GM18499 (cell line): ENCODE measurements around the gene KCNK6.

Experiments
- ATAC-seq: cut with Tn5 transposase; IDR thresholded peaks from one replicate; pipeline ENCODE4 v1.9.1; 2021; ENCODE audit warnings: moderate number of reproducible peaks; ENCODE audit not compliant: insufficient read depth, unreplicated experiment

Gene KCNK6

DNA sequence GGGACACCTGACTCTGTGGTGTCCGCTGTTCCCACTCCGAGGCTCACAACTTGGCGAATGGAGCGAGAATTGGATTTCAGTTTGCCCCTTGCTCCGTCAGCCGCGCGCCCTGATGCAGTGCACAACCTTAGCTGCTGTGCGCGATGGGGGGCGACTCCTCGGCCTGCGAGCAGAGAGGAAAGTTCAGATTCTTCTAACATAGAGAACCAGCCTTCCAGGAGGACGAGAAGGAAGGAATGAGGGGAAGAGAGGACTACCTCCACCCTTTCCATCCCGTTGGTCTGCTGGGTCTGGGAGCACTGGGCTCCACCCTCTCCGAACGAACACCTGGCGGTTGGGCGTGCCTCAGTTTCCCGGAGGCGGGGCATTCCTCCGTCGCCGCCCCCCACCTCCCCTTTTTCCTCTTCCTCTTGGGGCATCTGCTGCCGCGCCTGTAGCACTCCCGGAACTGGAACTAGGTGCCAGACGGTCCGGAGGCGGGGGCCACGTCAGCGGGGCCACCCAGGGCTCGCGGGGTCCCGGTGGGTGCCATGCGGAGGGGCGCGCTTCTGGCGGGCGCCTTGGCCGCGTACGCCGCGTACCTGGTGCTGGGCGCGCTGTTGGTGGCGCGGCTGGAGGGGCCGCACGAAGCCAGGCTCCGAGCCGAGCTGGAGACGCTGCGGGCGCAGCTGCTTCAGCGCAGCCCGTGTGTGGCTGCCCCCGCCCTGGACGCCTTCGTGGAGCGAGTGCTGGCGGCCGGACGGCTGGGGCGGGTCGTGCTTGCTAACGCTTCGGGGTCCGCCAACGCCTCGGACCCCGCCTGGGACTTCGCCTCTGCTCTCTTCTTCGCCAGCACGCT is at the start of gene KCNK6:
KCNK6 (plus strand) TSS at position 425 of the 838 bp plus-strand sequence; CDS start at position 531, 106 bp downstream.
- ATAC-seq: no peak

DNA sequence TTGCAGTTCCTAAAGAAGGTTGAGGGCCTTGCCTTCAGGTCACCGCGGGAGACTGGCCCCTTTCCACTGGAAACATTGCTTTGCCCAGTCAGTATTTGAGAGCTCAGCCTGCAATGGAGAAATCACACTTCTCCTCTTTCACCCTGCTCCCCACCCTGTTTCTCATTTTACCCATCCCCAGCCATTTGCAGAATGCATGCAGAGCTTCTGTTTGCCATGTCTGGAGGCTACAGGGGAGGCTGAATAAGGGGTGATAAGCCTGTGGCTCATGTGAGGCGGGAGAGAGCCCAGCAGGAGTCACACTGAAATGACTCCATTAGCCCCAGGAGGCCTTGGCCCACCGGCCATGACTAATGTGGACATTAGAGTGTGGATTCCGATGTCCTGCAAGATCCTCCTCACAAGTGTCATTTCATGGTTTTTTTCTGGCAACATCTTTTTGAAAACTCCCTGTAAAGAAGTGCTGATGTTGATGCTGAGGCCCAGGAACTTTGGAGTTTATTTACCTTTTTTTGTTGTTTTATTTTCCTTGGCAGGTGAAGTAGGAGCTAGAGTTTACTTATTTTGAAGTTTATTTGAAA is 49.0 kb upstream of the KCNK6 start:
- ATAC-seq: no peak

DNA sequence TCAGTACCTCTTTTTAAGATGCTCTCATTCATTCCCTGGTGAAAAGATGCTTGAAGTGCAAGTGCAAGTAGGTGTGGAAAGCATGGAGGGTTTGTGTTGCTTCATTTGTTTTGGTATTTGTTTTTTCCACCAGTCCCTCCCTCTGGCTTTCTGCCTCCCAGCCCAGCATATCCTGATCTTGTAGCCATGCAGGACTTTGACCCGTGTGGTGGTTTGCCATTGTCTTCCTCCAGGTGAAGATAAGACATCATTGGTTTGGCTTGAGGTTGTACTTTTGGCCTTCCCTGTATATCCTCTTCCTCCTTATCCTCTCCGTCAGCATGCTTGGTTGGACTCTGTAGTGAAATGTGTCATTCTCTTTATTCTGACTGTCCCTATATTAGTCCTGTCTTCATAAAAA is 46.1 kb upstream of the KCNK6 start:
- ATAC-seq: no peak

DNA sequence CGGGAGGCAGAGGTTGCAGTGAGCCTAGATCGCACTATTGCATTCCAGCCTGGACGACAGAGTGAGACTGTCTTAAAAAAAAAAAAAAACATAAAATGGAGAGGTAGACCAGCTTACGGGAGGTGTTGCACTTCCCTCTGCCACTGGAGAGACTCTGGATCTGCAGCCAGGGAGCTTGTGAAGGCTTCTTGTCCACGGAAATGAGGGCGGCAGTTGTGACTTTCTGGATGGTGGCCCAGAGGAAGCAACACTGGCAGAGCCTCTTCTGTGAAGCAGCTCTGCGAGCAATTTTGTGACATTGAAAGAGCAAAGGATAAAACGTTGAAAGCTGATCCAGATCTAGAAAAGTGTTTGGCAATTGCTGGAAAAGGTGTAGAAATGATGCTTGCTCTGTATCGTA is 44.9 kb upstream of the KCNK6 start:
- no peak for ATAC-seq

DNA sequence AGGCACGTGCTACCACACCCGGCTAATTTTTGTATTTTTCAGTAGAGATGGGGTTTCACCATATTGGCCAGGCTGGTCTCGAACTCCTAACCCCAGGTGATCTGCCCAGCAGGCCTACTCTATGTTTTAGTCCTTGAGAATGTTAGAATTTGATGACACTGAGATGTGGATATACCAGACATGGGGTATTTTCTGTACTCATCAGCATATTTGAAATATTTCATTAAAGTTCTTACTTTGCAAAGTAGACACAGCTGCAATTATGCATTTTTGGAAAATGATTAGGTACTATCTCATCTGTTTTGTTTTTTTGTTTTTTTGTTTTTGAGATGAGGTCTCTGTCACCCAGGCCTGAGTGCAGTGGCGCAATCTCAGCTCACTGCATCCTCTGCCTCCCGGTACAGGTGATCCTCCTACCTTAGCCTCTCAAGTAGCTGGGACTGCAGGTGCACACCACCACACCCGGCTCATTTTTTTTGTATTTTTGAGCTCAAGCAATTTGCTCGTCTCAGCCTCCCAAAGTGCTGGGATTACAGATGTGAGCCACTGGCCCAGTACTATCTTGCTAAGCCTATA is 42.6 kb upstream of the KCNK6 start:
- no peak for ATAC-seq

DNA sequence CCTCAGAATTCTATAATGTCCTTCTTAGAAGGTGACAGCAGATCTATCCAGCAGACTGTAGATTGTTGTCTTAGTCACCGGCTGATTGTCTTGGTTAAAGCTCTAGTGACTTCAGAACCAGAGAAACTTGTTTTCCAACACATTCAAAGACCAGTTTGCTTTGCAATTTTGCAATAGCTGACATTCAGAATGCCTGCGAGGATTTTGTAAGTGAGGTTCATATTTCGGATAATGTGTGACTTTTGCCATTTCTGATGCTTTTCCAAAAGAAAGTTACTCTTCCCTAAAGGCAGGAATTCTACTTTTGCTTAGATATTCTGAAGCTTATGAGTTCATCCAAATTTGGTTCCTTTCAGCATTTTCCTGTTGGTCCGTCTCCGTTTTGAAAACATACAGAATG is 42.1 kb upstream of the KCNK6 start:
- ATAC-seq: no peak

DNA sequence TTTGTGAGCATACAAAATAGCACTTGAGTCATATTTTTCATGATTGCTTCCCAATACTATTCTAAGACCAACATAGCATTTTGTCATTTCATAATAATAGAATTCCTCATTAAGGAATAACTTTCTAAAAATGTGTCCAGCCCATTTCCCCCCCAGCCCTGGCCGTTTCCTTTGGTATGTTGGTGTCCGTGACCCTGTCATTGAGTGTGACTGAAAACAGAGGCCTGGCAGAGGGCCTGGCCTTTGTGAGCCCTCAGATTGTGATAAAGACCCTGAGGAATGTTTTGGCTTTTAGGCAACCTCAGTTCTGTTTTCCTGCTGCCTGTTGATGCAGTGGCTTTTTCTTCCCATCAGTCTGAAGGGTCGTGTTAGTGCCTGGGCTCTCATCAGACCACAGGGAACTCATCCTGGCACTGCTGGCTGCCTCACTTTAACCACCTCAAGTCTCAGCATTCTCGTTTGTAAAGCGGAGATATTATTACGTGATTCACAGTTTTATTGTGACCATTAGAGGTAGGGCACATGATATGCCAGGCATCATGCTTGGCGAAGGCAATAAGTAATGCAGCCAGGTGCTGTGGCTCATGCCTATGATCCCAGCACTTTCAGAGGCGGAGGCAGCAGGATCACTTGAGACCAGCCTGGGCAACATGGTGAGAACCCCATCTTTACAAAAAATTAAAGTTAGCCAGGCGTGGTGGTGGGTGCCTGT is 41.5 kb upstream of the KCNK6 start:
- ATAC-seq: no peak

DNA sequence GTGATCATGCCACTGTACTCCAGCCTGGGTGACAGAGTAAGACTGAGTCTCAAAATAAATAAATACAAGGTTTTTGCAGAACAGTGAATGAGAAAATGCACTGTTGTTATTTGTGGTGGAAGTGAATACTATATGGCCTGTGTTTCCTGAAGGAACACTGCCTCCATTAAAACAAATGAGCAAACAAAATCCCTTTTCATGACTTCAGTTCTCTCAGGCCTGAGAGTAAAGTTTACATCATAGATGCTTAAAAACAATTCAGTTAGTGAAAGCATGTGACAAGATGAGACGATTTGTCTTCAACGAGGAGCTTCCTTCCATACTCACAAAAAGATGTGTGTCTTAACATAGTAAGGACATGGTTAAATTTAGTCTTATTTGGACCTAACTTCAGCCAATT is 40.9 kb upstream of the KCNK6 start:
- no peak for ATAC-seq

DNA sequence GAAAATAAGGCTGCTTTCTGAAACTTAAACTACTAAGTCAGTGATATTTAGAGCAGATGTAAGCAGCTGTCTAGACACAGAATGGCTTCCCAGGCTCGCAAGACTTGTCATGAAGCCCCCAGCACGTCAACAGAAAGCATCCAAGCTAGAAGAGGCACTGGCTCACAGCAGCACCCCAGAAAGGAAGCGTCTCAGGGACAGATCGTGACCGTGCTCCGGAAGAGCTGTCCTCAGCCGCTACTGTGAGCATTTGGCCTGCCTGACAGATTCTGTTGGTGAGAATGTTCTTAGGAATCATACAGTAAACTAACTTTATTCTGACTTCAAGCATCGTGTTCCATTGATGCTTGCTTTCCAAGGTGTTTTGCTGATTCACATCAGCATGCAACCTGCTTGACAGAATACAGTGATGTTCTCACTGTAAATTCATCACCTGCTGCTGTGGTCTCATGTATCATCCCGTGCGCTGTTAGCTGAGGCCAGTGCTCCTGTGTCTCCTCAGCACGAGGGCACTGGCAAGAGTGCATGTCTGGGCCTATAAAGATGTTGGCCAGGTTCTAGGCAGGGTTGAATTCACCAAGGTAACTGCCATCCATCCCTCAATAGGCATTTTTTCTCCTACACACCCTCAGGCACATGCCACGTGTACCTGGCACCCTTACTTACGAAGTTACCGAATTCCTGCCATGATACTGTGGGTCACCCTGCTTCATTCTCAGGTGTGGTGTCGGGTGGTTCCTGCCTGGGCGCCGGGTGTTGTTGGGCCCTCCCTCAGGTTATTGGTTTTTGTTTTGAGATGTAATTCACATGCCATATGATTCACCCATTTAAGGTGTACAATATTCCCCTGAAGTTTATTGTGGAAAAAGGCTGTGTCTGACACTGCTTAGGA is 39.4 kb upstream of the KCNK6 start:
- no peak for ATAC-seq

DNA sequence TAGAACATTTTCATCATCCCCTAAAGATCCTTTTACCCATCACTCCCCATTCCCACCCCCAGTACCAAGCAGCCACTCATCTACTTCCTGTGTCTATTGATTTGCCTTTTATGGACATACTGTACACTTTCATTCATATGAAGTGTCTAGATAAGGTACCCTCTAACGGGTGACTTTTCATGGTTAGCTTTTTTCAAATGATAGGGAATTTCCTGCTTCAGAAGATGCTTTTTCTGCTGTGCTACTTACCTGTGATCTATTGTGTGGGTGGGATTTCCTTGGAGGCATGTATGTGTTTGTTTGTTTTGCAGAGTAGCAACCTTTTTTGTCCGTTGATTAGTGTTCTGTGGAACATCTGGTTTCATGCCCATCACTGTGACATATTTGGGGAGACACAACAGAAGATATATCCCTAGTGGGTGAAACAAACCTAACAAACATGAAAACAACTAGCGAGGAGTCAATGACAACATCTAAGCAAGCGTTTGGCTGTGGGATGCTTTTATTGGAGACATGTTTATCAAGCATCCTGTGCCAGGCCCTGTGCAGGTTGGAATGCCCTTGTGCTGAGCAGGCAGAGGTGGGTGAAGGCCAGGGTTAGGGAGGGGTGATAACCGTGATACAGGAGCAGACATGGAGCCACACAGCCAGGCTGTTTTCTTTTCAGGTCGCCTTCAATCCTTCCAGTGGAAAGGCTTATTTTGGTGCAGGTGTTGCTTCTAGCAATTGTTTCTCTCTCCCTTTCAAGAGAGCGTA is 37.7 kb upstream of the KCNK6 start:
- no peak for ATAC-seq

DNA sequence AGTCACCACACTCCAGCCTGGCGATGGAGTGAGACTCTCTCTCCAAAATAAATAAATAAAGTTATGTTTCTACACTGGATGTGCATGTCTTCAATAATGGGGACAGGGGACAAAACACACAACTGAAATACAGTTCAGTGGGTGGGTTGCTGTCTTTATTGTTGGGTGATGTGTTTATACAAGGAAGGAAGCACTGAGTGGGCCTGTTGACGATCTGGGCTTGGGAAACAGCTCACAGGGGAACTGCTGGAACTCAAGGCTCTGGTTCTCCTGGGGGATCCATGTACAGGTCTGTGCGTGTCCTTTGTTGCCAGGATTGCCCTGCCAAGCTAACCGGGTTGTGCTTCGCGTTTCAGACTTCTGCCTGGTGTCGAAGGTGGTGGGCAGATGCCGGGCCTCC is 36.4 kb upstream of the KCNK6 start:
- ATAC-seq: no peak

DNA sequence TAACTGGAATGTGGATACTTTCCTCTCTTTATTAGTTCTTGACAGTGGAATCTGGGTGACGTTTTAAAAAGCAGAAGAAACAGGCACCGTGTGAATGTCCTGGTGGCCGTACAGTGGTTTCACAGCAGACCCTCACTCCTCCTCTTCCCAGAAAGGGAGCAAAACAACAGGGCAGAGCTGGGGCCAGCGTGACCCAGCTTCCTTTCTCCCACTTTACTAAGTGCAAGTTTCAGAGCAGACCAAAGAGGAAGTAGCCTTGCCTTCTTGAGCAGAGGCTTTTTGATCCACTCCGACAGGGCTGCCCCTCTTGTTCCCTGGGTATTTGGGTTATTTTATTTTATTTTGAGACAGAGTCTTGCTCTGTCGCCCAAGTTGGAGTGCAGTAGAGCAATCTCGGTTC is 35.2 kb upstream of the KCNK6 start:
- ATAC-seq: no peak

DNA sequence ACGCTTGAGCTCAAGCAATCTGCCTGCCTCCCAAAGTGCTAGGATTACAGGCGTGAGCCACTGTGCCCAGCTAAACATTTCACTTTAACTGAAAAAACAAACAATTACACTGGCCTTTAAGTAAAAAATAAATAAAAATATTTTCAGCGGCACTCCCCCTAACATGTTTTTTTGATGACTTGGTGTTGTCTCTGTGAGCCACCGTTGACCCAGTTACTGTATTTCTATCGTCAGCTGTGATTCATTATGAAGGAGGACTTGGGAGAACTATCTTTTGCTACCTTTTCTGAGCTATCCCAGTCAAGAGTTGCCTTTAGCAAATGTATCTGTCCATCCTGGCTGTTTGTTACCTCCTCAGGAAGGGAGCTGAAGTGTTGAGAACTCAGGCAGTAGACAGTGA is 34.1 kb upstream of the KCNK6 start:
- no peak for ATAC-seq

DNA sequence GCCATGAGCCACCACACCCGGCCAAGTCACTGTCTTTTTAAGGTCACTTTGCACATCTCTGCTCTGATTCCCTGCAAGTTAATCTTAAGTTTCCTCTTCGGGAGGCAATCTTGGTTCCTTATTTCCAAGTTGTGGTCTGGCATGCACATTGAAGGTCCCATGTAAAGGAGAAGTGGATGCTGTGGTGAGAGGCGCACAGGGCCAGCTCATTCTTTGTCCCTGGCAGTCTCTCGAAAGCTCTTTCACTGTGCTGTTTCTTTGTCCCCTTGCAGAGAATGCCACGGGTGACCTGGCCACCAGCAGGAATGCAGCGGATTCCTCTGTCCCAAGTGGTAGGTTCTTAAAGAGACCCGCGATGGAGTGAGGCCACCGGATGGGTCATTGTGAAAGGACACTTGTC is 32.0 kb upstream of the KCNK6 start:
- ATAC-seq: no peak

DNA sequence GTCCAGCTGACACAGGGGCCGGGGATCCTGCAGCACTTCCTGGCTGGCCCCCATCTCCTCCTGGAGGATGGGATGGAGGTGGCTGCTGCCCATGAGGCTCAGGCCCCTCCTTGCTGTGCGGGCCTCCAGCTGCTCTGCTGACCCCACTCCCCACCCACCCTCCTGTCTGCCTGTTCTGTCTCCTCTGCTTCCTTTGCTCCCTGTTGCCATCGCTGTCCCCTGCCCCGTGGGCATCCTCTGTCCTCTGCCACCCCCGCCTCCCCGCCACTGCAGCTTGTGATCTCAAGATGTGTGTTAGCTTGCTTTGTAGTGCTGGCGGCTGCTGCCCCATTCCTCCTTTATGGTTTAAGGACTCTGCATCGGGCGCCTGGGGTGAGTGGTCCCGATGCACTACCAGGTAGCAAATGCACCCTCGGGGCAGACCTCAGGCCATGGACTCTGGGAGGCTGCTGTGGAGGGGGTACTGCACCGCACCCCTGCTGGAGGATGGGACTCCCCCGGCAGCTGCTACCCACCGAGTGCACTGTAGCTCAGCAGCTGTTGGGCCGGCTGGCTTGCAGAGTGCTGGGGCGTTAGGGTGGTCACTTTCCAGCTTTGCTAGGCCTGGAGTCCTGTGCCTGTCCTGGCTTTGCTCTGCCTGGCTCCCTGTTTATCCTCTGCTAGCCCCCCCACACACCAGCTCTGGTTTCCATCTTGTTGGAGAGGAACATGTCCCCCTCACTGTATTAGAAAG is 31.4 kb upstream of the KCNK6 start:
- ATAC-seq: no peak

DNA sequence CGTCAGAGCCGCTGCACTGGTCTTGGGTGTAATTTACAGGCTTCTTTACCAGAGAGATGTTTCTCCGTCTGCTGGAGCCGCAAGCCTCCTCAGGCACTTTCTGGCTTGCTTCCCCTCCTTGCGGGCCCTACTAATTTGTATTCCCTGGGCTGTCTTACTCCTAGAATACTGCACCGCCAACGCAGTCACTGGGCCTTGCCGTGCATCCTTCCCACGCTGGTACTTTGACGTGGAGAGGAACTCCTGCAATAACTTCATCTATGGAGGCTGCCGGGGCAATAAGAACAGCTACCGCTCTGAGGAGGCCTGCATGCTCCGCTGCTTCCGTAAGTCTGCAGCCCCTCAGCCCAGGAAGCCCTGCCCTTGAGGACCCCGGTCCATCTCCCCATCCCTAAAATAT is 29.7 kb upstream of the KCNK6 start:
- no peak for ATAC-seq

DNA sequence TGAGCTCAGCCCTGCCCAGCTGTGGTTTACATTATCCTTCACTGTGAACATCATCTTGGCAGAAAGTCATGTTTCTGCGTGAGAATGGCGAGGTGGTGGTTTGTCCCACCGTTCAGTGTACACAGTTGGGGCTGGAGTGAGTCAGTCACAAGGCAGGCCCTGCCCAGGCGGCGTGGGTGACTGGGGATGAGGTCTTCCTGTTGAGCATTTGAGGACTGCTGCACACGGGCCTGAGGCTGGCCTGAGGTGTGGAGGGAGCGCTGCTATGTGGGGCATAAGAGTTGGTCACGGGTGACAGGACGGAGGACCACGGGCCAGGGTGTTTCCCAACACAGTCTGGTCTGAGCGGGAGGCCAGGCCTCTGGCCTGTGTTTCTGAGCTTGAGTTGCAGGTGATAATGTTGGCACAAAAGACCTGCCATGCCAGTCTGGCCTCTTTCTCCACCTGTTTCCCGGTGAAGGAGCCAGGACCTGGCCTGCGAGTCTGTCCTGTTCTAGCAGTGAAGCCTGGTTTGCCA is 29.0 kb upstream of the KCNK6 start:
- no peak for ATAC-seq

DNA sequence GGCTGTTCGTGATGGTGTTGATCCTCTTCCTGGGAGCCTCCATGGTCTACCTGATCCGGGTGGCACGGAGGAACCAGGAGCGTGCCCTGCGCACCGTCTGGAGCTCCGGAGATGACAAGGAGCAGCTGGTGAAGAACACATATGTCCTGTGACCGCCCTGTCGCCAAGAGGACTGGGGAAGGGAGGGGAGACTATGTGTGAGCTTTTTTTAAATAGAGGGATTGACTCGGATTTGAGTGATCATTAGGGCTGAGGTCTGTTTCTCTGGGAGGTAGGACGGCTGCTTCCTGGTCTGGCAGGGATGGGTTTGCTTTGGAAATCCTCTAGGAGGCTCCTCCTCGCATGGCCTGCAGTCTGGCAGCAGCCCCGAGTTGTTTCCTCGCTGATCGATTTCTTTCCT is 27.8 kb upstream of the KCNK6 start:
- no peak for ATAC-seq

DNA sequence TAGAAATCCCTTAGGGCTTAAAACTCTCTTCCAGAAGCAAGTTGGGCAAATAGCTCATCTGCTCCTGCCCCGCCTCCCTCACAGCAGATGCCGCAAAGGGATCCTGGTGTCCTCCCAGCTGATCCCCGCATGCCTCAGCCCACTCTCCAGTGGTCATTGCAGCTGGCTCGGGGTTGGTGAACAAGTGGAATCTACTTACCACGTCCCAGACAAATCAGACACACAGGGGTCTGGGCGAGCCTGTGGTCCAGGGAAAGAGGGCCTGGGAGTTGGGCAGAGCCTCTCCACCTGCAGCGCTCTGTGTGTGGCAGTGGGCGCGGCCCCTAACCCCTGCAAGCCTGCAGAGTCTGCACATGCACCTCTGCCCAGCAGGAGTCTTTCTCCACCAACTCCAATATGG is 26.4 kb upstream of the KCNK6 start:
- ATAC-seq: no peak
